GM12801 (cell line): ENCODE data around the gene MCFD2.

Source experiments
- TF ChIP-seq, protein P1 (sequence below): IDR thresholded peaks from one replicate; pipeline ENCODE4 v1.5.1; 2011; ENCODE audit warnings: control low read depth; ENCODE audit not compliant: insufficient read length; ENCODE audit errors: extremely low read depth

MCFD2 gene

DNA sequence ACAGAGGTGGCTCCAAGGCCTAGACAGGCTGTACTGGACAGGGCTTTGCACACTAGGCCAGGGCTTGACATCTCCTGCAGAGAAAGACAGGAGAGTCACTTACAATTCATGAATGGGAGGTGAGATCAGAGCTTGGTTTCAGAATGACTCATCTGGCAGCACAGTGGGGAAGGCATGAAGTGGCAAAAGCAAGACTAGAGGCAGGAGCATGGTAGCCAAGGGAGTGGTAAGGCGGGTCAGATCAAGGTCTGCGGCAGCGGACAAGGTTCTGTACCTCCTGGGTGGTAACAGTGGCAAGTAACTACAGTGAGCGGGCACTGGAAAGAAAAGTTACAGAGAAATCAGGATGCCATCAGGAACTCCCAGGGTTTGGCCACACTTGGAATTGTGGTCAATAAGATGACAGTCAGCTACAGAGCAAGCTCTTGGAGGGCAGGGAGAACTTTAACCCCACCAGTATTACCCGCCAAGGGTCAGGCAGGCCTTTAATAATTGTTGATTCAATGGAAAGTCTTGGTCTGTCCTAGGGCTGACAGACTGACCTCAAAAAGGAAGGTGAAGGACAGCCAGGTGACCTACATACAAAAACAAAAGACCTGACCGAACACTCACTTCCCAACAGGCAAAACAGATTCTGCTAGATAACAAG lies 5.7 kb downstream of the MCFD2 start:
- TF ChIP-seq, protein P1, sequence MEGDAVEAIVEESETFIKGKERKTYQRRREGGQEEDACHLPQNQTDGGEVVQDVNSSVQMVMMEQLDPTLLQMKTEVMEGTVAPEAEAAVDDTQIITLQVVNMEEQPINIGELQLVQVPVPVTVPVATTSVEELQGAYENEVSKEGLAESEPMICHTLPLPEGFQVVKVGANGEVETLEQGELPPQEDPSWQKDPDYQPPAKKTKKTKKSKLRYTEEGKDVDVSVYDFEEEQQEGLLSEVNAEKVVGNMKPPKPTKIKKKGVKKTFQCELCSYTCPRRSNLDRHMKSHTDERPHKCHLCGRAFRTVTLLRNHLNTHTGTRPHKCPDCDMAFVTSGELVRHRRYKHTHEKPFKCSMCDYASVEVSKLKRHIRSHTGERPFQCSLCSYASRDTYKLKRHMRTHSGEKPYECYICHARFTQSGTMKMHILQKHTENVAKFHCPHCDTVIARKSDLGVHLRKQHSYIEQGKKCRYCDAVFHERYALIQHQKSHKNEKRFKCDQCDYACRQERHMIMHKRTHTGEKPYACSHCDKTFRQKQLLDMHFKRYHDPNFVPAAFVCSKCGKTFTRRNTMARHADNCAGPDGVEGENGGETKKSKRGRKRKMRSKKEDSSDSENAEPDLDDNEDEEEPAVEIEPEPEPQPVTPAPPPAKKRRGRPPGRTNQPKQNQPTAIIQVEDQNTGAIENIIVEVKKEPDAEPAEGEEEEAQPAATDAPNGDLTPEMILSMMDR: no peak

DNA sequence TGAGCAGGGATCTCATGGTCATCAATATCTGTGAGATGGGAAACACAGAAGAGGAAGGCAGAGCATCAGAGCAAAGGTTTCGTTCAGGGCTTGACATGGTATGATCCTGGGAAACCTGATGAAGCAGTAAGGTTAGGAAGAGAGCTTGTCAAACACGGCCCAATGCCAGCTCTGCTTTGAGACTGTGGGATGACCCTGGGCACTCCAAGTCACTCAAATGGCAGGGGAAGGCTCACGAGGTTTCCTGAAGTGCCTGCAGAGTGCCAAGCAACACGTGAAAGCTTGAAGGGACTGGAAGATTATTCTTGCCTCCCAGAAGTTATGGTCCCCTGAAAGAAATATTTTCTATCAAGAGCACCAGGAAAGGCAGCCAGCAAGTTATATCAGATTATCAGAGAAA lies 6.5 kb downstream of the MCFD2 start:
- TF ChIP-seq, protein P1: no peak

DNA sequence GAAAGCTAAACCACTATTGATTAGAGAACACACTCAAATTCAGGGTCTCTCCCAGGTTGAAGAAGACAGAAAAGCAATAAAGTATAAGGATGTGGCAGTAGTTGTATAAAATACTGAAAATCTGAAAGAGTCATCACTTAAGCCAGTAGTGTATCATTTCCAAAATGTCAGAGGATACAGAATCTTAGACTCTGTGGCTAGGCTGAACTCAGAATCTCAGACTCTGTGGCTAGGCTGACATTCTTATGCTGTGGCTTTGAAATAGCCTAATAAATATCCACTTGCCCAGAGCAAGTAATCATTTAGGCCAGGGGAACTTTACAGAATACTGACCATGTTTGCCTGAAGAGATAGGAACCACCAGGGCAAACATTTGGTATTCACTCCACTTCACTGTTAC lies 13.1 kb downstream of the MCFD2 start:
- TF ChIP-seq, protein P1: no peak

- TF ChIP-seq, protein P1: no peak
Measured at GRCh38 chr2:46901611-46902010, 14.0 kb downstream of the MCFD2 start.

- TF ChIP-seq, protein P1: no peak
Measured at GRCh38 chr2:46900381-46900780, 15.2 kb downstream of the MCFD2 start.

GRCh38 chr2:46899053-46899452 lies 16.6 kb downstream of the MCFD2 start:
- TF ChIP-seq, protein P1: no peak

- TF ChIP-seq, protein P1: no peak
Measured at GRCh38 chr2:46898024-46898423, 17.6 kb downstream of the MCFD2 start.
